ENCODE measurements around the gene UVRAG. TPM values are rescaled to one million over a fixed set of nuclear protein-coding genes. Genes with fewer than 3 reads are reported as not detected.
A peak's percentile ranks its signal among the peaks of the same experiment; 100 is the strongest.

The UVRAG gene
- total and polyA plus RNA-seq, 4 donors = 7.9 to 47.0 (median 20.1) TPM

DNA sequence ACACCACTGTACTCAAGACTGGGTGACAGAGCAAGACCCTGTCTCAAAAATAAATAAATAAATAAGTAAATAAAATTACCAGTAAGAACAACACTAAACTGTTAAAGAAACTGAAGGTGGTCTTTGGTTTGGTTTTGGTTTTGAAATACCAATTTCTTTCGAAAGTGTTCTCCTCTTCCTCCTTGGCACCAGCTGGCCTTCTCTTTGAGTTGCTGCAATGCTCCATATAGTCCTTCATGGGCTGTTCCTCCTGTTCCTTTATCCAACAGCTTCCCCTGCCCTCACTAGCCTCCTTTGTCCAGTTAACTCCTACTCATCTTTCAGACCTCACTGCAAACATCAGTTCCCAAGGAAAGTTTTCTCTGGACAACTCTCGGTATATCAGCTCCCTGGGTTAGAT, 5.0 kb upstream of the UVRAG start:
- intact Hi-C loops (cut with DNase I) = loop anchor here in 1 of 2 donors (10.0 kb wide), 2 partner anchors 345 to 515 kb away; no protein-coding TSS in a partner anchor
- Histone ChIP-seq H3K4me1 (ENCODE audit: control insufficient read depth in 1 of 2, insufficient read depth in 2 of 2, low read length in 2 of 2) (no peaks in the 10 kb centered on the region), H3K27ac (ENCODE audit: low read depth in 1 of 2, low read length in 2 of 2) (no peak overlapping the region), H3K4me3 (ENCODE audit: low read length in 2 of 2) (no peak overlapping the region), H3K27me3 (ENCODE audit: control insufficient read depth in 1 of 2, insufficient read depth in 2 of 2, low read length in 1 of 2) (no peaks in the 10 kb centered on the region), H3K36me3 (ENCODE audit: control insufficient read depth in 1 of 2, insufficient read depth in 2 of 2, low read length in 1 of 2) (no peaks in the 10 kb centered on the region), H3K9me3 (ENCODE audit: control insufficient read depth, low read length) (no peaks in the 10 kb centered on the region)
- WGBS, 2 donors = 92 to 100% methylated on average over 2 of the region's 2 CpGs
- DNase-seq = no peak
- no peak for ATAC-seq (ENCODE audit: low FRiP score)

DNA sequence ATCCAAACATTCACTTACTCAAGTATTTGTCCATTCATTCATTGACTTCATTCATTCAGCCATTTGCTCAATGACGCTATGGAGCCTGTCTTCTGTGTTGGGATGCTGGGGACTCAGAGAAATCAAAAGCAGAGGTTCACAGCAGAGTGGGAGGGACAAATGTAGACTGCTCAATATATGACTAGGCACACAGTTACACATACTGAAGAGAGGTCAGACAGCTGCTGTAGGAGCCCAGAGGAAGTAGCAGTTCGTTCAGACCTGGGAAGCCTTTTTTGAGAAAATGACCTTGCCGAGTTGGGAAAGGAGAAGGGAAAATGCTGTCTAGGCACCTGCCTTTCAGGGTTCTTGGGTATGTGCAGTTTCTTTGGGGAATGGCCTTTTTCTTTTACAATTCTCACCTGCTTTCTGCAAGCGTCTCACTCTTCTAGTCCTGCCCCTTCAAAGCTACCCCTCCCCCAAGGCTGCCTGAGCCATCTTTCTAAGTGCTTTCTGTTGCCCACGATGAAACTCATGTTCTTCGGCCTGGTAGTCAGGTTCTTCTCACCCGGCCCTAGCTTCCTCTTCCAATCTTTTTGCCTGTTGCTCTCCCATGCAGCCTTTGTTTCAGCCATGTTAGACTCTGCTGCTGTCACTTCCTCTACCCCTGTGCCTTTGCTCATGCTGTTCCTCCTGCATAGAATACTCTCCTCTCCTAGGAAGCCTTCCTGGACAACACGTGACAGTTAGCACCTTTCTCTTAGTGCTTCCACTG, 4.2 kb upstream of the UVRAG start:
- Histone ChIP-seq H3K4me3 (ENCODE audit: low read length in 2 of 2) (no peak overlapping the region), H3K4me1 (ENCODE audit: control insufficient read depth in 1 of 2, insufficient read depth in 2 of 2, low read length in 2 of 2) (no peaks in the 10 kb centered on the region), H3K9me3 (ENCODE audit: control insufficient read depth, low read length) (no peaks in the 10 kb centered on the region), H3K36me3 (ENCODE audit: control insufficient read depth in 1 of 2, insufficient read depth in 2 of 2, low read length in 1 of 2) (no peaks in the 10 kb centered on the region), H3K27ac (ENCODE audit: low read depth in 1 of 2, low read length in 2 of 2) (no peak overlapping the region), H3K27me3 (ENCODE audit: control insufficient read depth in 1 of 2, insufficient read depth in 2 of 2, low read length in 1 of 2) (no peaks in the 10 kb centered on the region)
- WGBS, 2 donors = 85 to 87% methylated on average over 8 of the region's 8 CpGs
- intact Hi-C loops (cut with DNase I) = no loop called here
- ATAC-seq (ENCODE audit: low FRiP score) (no peak), DNase-seq (no peak)

DNA sequence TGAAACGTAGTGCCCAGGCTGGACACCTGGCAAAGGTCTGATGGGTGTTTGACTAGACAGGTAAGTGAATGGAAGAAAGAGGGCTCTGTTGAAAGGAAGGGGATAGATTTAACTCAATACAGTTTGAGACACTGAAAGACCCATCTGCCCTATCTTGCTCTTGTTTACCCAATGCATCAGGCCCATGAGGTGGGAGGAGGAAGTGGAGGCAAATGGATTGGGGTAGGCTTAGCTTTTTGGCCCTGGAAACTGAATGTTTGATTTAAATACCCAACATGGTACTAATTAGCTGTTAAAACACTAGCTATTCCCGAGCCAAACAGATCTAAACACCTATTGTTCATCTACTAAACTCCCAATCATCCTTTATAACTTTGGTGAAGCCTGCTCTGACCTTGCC, 3.5 kb upstream of the UVRAG start:
- WGBS, 2 donors = 76 to 81% methylated on average over 2 of the region's 2 CpGs
- ATAC-seq (ENCODE audit: low FRiP score) = no peak
- Histone ChIP-seq H3K36me3 (ENCODE audit: control insufficient read depth in 1 of 2, insufficient read depth in 2 of 2, low read length in 1 of 2) (no peaks in the 10 kb centered on the region), H3K27me3 (ENCODE audit: control insufficient read depth in 1 of 2, insufficient read depth in 2 of 2, low read length in 1 of 2) (no peaks in the 10 kb centered on the region), H3K4me1 (ENCODE audit: control insufficient read depth in 1 of 2, insufficient read depth in 2 of 2, low read length in 2 of 2) (peaks cover 0 to 4% of the 10 kb centered on the region in 2 donors), H3K27ac (ENCODE audit: low read depth in 1 of 2, low read length in 2 of 2) (no peak overlapping the region), H3K4me3 (ENCODE audit: low read length in 2 of 2) (no peak overlapping the region), H3K9me3 (ENCODE audit: control insufficient read depth, low read length) (no peaks in the 10 kb centered on the region)
- intact Hi-C loops (cut with DNase I) = no loop called here
- no peak for DNase-seq

DNA sequence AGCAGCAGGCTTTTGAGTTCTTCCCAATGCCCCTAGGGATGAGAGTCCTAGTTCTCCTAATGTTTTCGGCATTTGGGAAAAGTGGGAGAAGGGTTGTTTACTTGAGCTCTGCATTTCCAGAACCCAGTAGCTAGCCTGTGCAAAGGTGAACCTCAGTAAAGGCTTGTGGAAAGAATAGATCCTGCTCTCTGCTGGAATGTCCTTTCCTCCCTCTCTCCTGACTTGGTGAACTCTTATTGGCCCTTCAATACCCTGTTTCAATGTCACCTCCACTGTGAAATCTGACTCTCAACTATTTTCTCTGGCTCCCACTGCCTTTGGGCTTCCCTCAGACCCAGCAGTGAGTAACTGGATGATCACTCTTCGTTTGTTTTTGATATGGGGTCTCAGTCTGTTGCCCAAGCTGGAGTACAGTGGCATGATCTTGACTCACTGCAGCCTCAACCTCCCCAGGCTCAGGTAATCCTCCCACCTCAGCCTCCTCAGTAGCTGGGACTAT, 2.4 kb upstream of the UVRAG start:
- ATAC-seq (ENCODE audit: low FRiP score) = no peak
- H3K9me3 ChIP-seq (ENCODE audit: control insufficient read depth, low read length) = no peaks in the 10 kb centered on the region
- 80 to 81% methylated on average over 2 of the region's 2 CpGs for WGBS, 2 donors
- H3K4me3 ChIP-seq (ENCODE audit: low read length in 2 of 2) = no peak overlapping the region
- H3K27ac ChIP-seq (ENCODE audit: low read depth in 1 of 2, low read length in 2 of 2) = no peak overlapping the region
- no peaks in the 10 kb centered on the region for H3K27me3 ChIP-seq (ENCODE audit: control insufficient read depth in 1 of 2, insufficient read depth in 2 of 2, low read length in 1 of 2)
- DNase-seq = no peak
- intact Hi-C loops (cut with DNase I) = no loop called here
- H3K36me3 ChIP-seq (ENCODE audit: control insufficient read depth in 1 of 2, insufficient read depth in 2 of 2, low read length in 1 of 2) = no peaks in the 10 kb centered on the region
- H3K4me1 ChIP-seq (ENCODE audit: control insufficient read depth in 1 of 2, insufficient read depth in 2 of 2, low read length in 2 of 2) = peaks cover 0 to 7% of the 10 kb centered on the region in 2 donors

DNA sequence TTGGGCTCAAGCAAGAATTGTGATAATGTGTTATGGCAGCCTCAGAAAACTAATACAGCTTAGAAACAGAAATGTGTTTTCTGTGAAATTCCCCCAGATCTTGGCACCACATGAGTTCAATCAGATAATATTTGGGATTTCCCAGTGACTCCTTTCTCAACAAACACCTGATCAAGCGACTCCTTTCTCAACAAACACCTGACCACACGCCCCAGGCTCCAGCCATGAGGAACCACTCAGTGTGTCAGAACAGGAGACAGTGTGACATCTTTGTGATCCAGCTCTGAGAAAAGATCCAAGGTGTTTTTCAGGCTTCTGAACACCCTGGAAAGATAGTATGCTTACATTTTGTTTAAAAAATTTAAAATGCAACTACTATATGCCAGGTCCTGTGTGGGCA, 1.9 kb upstream of the UVRAG start:
- Histone ChIP-seq H3K27ac (ENCODE audit: low read depth in 1 of 2, low read length in 2 of 2) (no peak overlapping the region), H3K9me3 (ENCODE audit: control insufficient read depth, low read length) (no peaks in the 10 kb centered on the region), H3K4me1 (ENCODE audit: control insufficient read depth in 1 of 2, insufficient read depth in 2 of 2, low read length in 2 of 2) (peaks cover 0 to 7% of the 10 kb centered on the region in 2 donors), H3K27me3 (ENCODE audit: control insufficient read depth in 1 of 2, insufficient read depth in 2 of 2, low read length in 1 of 2) (no peaks in the 10 kb centered on the region), H3K36me3 (ENCODE audit: control insufficient read depth in 1 of 2, insufficient read depth in 2 of 2, low read length in 1 of 2) (no peaks in the 10 kb centered on the region), H3K4me3 (ENCODE audit: low read length in 2 of 2) (no peak overlapping the region)
- no peak for ATAC-seq (ENCODE audit: low FRiP score)
- 91 to 95% methylated on average over 2 of the region's 2 CpGs for WGBS, 2 donors
- intact Hi-C loops (cut with DNase I) = no loop called here
- DNase-seq = no peak

DNA sequence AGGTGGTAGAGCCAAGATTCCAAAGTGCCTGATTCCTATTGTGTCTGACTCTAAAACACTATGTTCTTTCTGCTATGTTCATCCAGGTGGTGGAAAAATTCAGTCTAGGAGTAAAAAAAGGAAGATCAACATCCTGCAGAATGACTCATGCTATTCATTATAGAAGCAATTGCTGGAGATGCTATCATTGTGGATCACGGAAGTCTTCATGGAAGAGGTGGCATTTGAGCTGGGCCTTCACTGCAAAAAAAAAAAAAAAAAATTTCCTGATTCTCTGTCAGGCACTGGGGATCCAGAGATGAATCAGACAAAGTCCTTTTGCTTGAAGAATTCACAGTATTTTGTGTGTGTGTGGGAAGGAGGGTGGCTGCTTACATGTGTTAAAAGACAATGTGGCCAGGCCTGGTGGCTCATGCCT, 1.4 kb upstream of the UVRAG start:
- Histone ChIP-seq H3K27ac (ENCODE audit: low read depth in 1 of 2, low read length in 2 of 2) (no peak overlapping the region), H3K9me3 (ENCODE audit: control insufficient read depth, low read length) (no peaks in the 10 kb centered on the region), H3K4me1 (ENCODE audit: control insufficient read depth in 1 of 2, insufficient read depth in 2 of 2, low read length in 2 of 2) (peaks cover 0 to 7% of the 10 kb centered on the region in 2 donors), H3K4me3 (ENCODE audit: low read length in 2 of 2) (no peak overlapping the region), H3K27me3 (ENCODE audit: control insufficient read depth in 1 of 2, insufficient read depth in 2 of 2, low read length in 1 of 2) (no peaks in the 10 kb centered on the region), H3K36me3 (ENCODE audit: control insufficient read depth in 1 of 2, insufficient read depth in 2 of 2, low read length in 1 of 2) (no peaks in the 10 kb centered on the region)
- 83 to 85% methylated on average over 1 of the region's 1 CpG for WGBS, 2 donors
- DNase-seq (no peak), ATAC-seq (ENCODE audit: low FRiP score) (no peak)
- intact Hi-C loops (cut with DNase I) = no loop called here

DNA sequence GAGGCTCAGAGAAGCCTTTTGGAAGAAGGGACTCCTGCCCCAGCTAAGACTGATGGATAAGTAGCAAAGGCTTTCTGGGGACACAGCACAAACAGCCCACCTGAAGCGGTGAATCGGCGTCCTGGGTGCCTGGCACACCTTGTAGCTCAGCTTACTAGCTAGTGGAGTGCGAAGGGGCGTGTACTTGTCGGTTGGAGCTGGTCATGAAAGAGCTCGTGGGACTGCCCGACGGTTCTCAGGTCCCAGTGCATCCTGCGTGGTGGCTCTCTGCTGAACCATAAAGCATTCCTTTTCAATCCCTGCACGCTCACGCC, 690 bp upstream of the UVRAG start:
- Histone ChIP-seq H3K4me3 (ENCODE audit: low read length in 2 of 2) (peak overlapping the region; percentile 1 to 24), H3K27ac (ENCODE audit: low read depth in 1 of 2, low read length in 2 of 2) (peak overlapping the region in 1 of 2 donors; percentile 43), H3K9me3 (ENCODE audit: control insufficient read depth, low read length) (no peaks in the 10 kb centered on the region), H3K36me3 (ENCODE audit: control insufficient read depth in 1 of 2, insufficient read depth in 2 of 2, low read length in 1 of 2) (no peaks in the 10 kb centered on the region), H3K4me1 (ENCODE audit: control insufficient read depth in 1 of 2, insufficient read depth in 2 of 2, low read length in 2 of 2) (peaks cover 0 to 7% of the 10 kb centered on the region in 2 donors), H3K27me3 (ENCODE audit: control insufficient read depth in 1 of 2, insufficient read depth in 2 of 2, low read length in 1 of 2) (no peaks in the 10 kb centered on the region)
- 0 to 3% methylated on average over 12 of the region's 12 CpGs for WGBS, 2 donors
- intact Hi-C loops (cut with DNase I) = no loop called here
- no peak for DNase-seq
- peak; percentile 75 for ATAC-seq (ENCODE audit: low FRiP score)

DNA sequence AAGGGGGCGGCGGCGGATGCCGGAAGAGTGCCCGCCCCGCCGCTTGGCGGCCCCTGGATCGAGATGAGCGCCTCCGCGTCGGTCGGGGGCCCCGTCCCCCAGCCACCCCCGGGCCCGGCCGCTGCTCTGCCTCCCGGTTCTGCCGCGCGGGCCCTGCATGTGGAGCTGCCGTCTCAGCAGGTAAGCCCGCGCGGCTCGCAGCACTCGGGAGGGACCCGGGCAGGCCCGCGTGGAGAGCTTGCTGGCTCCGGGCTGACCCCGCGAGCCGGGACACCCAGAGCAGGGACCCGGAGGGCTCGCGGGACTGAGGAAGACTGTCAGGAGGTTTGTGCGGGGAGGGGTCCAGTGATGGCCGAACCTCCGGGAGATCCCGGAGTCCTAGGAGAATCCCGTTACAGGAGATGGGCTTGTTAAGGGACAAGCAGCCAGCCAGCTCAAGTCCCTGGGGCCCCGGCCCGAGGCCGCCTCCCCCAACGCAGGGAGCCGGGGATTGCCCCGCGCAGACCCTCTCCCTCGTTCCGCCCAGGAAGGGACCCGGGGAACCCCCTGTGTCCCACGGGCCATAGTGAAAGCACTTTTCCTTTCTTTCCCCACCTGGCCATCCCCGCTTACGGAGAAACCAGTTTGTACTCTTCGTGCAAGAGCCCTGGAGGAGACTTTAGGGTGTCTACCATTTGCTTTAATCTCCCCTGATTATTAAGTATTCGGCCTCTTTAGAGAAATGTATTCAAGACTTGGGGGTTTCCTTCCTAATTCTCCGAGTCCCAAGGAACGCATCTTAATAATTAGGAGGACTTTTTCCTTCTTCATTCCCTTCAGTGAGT, 547 bp downstream of the UVRAG start:
- WGBS, 2 donors = 0% methylated on average over 45 to 60 of the region's 60 CpGs
- peak overlapping the region; percentile 80 to 84 for H3K4me3 ChIP-seq (ENCODE audit: low read length in 2 of 2)
- no peaks in the 10 kb centered on the region for H3K36me3 ChIP-seq (ENCODE audit: control insufficient read depth in 1 of 2, insufficient read depth in 2 of 2, low read length in 1 of 2)
- ATAC-seq (ENCODE audit: low FRiP score) (peak; percentile 56), DNase-seq (peak in 1 of 2 donors; percentile 69)
- no peaks in the 10 kb centered on the region for H3K27me3 ChIP-seq (ENCODE audit: control insufficient read depth in 1 of 2, insufficient read depth in 2 of 2, low read length in 1 of 2)
- intact Hi-C loops (cut with DNase I) = no loop called here
- no peaks in the 10 kb centered on the region for H3K9me3 ChIP-seq (ENCODE audit: control insufficient read depth, low read length)
- peaks cover 0 to 7% of the 10 kb centered on the region in 2 donors for H3K4me1 ChIP-seq (ENCODE audit: control insufficient read depth in 1 of 2, insufficient read depth in 2 of 2, low read length in 2 of 2)
- peak overlapping the region; percentile 63 to 77 for H3K27ac ChIP-seq (ENCODE audit: low read depth in 1 of 2, low read length in 2 of 2)
